Esophagus muscularis mucosa (tissue), 4 donors: ENCODE results near the gene AJAP1.

Experiments used
- EP300 ChIP-seq: sonication (generic); formaldehyde crosslinking; IDR thresholded peaks from one replicate; pipeline ENCODE4 v1.6.1; 2017; ENCODE audit warnings: antibody characterized with exemption
- POLR2A ChIP-seq: fragments of 450-650 bp; IDR thresholded peaks from one replicate; pipeline ENCODE4 v1.6.1; 2017; ENCODE audit warnings: antibody characterized with exemption, moderate library complexity, mild to moderate bottlenecking, low read depth
- POLR2AphosphoS5 ChIP-seq, 2 donors: sonication (generic); formaldehyde crosslinking; IDR thresholded peaks; one replicate each; pipeline ENCODE4 v1.6.1; 2017; ENCODE audit warnings: antibody characterized with exemption in 2 of 2
- TF ChIP-seq, protein P1 (sequence below), 3 experiments: fragments of 200-600 bp in 2 of 3; fragments of 450-650 bp in 1 of 3; sonication (generic) in 2 of 3; IDR thresholded peaks; one replicate each; pipeline ENCODE4 v1.5.1; 2017 to 2019; ENCODE audit warnings: antibody characterized with exemption in 3 of 3, mild to moderate bottlenecking in 2 of 3, moderate library complexity in 1 of 3

DNA sequence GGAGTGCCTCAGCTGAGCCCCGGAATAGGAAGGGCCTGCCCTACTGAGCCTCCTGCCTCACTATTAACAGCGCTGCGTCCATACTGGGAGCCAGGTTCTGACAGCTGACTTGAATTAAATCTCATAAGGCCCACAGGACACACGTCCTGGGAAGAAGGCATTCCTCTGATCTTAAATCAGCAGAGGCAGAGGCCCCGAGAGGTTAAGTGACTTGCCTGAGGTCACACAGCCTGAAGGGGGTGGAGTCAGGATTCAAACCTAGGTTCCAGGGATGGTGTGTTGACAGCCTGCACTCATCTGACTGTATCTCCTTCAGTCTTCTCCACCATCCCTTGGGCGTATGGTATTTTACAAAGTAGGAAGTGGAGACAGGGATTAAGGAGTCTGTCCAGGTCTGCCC lies 79.8 kb downstream of the AJAP1 start:
- TF ChIP-seq, protein P1, sequence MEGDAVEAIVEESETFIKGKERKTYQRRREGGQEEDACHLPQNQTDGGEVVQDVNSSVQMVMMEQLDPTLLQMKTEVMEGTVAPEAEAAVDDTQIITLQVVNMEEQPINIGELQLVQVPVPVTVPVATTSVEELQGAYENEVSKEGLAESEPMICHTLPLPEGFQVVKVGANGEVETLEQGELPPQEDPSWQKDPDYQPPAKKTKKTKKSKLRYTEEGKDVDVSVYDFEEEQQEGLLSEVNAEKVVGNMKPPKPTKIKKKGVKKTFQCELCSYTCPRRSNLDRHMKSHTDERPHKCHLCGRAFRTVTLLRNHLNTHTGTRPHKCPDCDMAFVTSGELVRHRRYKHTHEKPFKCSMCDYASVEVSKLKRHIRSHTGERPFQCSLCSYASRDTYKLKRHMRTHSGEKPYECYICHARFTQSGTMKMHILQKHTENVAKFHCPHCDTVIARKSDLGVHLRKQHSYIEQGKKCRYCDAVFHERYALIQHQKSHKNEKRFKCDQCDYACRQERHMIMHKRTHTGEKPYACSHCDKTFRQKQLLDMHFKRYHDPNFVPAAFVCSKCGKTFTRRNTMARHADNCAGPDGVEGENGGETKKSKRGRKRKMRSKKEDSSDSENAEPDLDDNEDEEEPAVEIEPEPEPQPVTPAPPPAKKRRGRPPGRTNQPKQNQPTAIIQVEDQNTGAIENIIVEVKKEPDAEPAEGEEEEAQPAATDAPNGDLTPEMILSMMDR (IDR thresholded peaks at IDR 0.05), result no peak
- TF ChIP-seq POLR2A (no peak), POLR2AphosphoS5 (IDR thresholded peaks at IDR 0.05) (no peak), EP300 (no peak)
